ENCODE data around the gene MPPED2. TPM values are rescaled to one million over a fixed set of nuclear protein-coding genes. Genes with fewer than 3 reads are reported as not detected.

MPPED2 gene
- total and polyA plus RNA-seq, 2 of the 13 experiments (the other 11 are each of a cell fraction or from before 2014, with no cell fraction given), result not detected

DNA sequence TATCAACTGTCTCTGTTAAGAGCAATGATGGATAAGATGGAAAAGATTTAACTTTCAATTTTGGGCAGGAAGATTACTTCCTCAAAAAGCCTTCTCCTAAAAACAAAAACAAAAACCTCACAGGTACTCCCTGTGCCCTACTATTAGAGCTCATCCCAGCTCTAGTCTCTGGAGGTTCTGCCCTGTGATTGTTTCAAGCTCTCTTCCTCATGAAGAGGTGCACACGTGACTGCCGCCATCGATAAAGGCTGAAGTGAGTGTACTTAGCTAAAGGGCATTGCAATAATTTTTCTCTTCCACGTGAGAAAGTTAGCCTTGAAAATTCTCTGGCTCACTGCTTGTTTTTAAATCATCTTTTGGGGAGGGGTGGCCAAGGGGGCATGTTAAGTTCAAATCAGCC is 36.6 kb downstream of the MPPED2 start:
- Histone ChIP-seq H3K27me3 (ENCODE audit: control insufficient read depth in 1 of 2, insufficient read depth in 2 of 2, low read length in 2 of 2) (no peaks in the 10 kb centered on the region), H3K79me2 (ENCODE audit: insufficient read depth, low read length) (no peaks in the 10 kb centered on the region), H3K27ac (ENCODE audit: extremely low read length, insufficient read depth, low read length) (no peak overlapping the region), H4K20me1 (ENCODE audit: insufficient read depth, low read length) (no peaks in the 10 kb centered on the region), H3K4me1 (ENCODE audit: insufficient read depth, low read length) (no peaks in the 10 kb centered on the region), H3K4me2 (ENCODE audit: low read depth, low read length) (no peak overlapping the region), H3K9ac (ENCODE audit: insufficient read depth, low read depth, low read length) (no peak overlapping the region), H3K9me3 (ENCODE audit: low read length) (no peaks in the 10 kb centered on the region), H3K4me3 (replicated peaks in 1 of 3; ENCODE audit: insufficient read depth in 1 of 3, low read depth in 2 of 3, low read length in 3 of 3) (no peak overlapping the region), H3K36me3 (replicated peaks in 1 of 2; ENCODE audit: control insufficient read depth in 1 of 2, insufficient read depth in 2 of 2, low read length in 2 of 2) (no peaks in the 10 kb centered on the region), H2AFZ (ENCODE audit: low read length) (no peak overlapping the region)
- CTCF ChIA-PET (ENCODE audit: low intra/inter-chr PET ratio, low total read pairs), result no interaction called here
- no peak for ATAC-seq
- intact Hi-C loops (cut with micrococcal nuclease; ENCODE audit: unreplicated experiment), result no loop called here
- WGBS (ENCODE audit: low lambda C conversion rate), result 37% methylated on average over 4 of the region's 4 CpGs
- no TSS peak for BruUV-seq (replicated peaks)
- in situ Hi-C loops (cut with HindIII; ENCODE audit: extremely low pct_ligation_motif_present, low pct_unique_long_range_greater_than_20kb), result no loop called here
- no peak for FAIRE-seq
- no peak for DNase-seq (ENCODE audit: low spot score)
- POLR2A ChIA-PET, result no interaction called here
- no peak for TF ChIP-seq ZNF777 (CRISPR knock-in tag; IDR thresholded peaks at IDR 0.05)
- TF ChIP-seq, protein P1, sequence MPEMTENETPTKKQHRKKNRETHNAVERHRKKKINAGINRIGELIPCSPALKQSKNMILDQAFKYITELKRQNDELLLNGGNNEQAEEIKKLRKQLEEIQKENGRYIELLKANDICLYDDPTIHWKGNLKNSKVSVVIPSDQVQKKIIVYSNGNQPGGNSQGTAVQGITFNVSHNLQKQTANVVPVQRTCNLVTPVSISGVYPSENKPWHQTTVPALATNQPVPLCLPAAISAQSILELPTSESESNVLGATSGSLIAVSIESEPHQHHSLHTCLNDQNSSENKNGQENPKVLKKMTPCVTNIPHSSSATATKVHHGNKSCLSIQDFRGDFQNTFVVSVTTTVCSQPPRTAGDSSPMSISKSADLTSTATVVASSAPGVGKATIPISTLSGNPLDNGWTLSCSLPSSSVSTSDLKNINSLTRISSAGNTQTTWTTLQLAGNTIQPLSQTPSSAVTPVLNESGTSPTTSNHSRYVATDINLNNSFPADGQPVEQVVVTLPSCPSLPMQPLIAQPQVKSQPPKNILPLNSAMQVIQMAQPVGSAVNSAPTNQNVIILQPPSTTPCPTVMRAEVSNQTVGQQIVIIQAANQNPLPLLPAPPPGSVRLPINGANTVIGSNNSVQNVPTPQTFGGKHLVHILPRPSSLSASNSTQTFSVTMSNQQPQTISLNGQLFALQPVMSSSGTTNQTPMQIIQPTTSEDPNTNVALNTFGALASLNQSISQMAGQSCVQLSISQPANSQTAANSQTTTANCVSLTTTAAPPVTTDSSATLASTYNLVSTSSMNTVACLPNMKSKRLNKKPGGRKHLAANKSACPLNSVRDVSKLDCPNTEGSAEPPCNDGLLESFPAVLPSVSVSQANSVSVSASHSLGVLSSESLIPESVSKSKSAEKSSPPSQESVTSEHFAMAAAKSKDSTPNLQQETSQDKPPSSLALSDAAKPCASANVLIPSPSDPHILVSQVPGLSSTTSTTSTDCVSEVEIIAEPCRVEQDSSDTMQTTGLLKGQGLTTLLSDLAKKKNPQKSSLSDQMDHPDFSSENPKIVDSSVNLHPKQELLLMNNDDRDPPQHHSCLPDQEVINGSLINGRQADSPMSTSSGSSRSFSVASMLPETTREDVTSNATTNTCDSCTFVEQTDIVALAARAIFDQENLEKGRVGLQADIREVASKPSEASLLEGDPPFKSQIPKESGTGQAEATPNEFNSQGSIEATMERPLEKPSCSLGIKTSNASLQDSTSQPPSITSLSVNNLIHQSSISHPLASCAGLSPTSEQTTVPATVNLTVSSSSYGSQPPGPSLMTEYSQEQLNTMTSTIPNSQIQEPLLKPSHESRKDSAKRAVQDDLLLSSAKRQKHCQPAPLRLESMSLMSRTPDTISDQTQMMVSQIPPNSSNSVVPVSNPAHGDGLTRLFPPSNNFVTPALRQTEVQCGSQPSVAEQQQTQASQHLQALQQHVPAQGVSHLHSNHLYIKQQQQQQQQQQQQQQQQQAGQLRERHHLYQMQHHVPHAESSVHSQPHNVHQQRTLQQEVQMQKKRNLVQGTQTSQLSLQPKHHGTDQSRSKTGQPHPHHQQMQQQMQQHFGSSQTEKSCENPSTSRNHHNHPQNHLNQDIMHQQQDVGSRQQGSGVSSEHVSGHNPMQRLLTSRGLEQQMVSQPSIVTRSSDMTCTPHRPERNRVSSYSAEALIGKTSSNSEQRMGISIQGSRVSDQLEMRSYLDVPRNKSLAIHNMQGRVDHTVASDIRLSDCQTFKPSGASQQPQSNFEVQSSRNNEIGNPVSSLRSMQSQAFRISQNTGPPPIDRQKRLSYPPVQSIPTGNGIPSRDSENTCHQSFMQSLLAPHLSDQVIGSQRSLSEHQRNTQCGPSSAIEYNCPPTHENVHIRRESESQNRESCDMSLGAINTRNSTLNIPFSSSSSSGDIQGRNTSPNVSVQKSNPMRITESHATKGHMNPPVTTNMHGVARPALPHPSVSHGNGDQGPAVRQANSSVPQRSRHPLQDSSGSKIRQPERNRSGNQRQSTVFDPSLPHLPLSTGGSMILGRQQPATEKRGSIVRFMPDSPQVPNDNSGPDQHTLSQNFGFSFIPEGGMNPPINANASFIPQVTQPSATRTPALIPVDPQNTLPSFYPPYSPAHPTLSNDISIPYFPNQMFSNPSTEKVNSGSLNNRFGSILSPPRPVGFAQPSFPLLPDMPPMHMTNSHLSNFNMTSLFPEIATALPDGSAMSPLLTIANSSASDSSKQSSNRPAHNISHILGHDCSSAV (CRISPR knock-in tag; IDR thresholded peaks at IDR 0.05; ENCODE audit: borderline replicate concordance), result no peak
- TF ChIP-seq, protein P2, sequence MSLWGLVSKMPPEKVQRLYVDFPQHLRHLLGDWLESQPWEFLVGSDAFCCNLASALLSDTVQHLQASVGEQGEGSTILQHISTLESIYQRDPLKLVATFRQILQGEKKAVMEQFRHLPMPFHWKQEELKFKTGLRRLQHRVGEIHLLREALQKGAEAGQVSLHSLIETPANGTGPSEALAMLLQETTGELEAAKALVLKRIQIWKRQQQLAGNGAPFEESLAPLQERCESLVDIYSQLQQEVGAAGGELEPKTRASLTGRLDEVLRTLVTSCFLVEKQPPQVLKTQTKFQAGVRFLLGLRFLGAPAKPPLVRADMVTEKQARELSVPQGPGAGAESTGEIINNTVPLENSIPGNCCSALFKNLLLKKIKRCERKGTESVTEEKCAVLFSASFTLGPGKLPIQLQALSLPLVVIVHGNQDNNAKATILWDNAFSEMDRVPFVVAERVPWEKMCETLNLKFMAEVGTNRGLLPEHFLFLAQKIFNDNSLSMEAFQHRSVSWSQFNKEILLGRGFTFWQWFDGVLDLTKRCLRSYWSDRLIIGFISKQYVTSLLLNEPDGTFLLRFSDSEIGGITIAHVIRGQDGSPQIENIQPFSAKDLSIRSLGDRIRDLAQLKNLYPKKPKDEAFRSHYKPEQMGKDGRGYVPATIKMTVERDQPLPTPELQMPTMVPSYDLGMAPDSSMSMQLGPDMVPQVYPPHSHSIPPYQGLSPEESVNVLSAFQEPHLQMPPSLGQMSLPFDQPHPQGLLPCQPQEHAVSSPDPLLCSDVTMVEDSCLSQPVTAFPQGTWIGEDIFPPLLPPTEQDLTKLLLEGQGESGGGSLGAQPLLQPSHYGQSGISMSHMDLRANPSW (CRISPR knock-in tag; IDR thresholded peaks at IDR 0.05; ENCODE audit: borderline replicate concordance), result no peak
- TF ChIP-seq, protein P3, sequence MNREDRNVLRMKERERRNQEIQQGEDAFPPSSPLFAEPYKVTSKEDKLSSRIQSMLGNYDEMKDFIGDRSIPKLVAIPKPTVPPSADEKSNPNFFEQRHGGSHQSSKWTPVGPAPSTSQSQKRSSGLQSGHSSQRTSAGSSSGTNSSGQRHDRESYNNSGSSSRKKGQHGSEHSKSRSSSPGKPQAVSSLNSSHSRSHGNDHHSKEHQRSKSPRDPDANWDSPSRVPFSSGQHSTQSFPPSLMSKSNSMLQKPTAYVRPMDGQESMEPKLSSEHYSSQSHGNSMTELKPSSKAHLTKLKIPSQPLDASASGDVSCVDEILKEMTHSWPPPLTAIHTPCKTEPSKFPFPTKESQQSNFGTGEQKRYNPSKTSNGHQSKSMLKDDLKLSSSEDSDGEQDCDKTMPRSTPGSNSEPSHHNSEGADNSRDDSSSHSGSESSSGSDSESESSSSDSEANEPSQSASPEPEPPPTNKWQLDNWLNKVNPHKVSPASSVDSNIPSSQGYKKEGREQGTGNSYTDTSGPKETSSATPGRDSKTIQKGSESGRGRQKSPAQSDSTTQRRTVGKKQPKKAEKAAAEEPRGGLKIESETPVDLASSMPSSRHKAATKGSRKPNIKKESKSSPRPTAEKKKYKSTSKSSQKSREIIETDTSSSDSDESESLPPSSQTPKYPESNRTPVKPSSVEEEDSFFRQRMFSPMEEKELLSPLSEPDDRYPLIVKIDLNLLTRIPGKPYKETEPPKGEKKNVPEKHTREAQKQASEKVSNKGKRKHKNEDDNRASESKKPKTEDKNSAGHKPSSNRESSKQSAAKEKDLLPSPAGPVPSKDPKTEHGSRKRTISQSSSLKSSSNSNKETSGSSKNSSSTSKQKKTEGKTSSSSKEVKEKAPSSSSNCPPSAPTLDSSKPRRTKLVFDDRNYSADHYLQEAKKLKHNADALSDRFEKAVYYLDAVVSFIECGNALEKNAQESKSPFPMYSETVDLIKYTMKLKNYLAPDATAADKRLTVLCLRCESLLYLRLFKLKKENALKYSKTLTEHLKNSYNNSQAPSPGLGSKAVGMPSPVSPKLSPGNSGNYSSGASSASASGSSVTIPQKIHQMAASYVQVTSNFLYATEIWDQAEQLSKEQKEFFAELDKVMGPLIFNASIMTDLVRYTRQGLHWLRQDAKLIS (CRISPR knock-in tag; IDR thresholded peaks at IDR 0.05), result no peak
- TF ChIP-seq, protein P4, sequence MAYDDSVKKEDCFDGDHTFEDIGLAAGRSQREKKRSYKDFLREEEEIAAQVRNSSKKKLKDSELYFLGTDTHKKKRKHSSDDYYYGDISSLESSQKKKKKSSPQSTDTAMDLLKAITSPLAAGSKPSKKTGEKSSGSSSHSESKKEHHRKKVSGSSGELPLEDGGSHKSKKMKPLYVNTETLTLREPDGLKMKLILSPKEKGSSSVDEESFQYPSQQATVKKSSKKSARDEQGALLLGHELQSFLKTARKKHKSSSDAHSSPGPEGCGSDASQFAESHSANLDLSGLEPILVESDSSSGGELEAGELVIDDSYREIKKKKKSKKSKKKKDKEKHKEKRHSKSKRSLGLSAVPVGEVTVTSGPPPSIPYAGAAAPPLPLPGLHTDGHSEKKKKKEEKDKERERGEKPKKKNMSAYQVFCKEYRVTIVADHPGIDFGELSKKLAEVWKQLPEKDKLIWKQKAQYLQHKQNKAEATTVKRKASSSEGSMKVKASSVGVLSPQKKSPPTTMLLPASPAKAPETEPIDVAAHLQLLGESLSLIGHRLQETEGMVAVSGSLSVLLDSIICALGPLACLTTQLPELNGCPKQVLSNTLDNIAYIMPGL (CRISPR knock-in tag; IDR thresholded peaks at IDR 0.05; ENCODE audit: borderline replicate concordance in 1 of 2, low read depth in 1 of 2), result no peak
